Fibroblast of skin of left quadriceps (primary cell): ENCODE data around the gene LINC00237.

Experiments used
- DNase-seq, 2 experiments: peaks; one replicate each; pipeline ENCODE4 v3.0.0-alpha.2; 2013; ENCODE audit warnings: low read depth in 2 of 2

LINC00237 gene

GRCh38 chr20:21125072-21125848, 19.1 kb upstream of the LINC00237 start:
- DNase-seq, result peak; percentile 9 to 10

- DNase-seq, result no peak
Observed at GRCh38 chr20:21124190-21124589, 18.0 kb upstream of the LINC00237 start.

- no peak for DNase-seq
Observed at GRCh38 chr20:21118782-21119181, 12.6 kb upstream of the LINC00237 start.

- DNase-seq, result no peak
Observed at GRCh38 chr20:21118138-21118537, 12.0 kb upstream of the LINC00237 start.

GRCh38 chr20:21117521-21117920, 11.4 kb upstream of the LINC00237 start:
- no peak for DNase-seq

GRCh38 chr20:21114584-21114983, 8.4 kb upstream of the LINC00237 start:
- no peak for DNase-seq

- DNase-seq, result no peak
Observed at GRCh38 chr20:21113697-21114096, 7.5 kb upstream of the LINC00237 start.

- no peak for DNase-seq
Observed at GRCh38 chr20:21111416-21111815, 5.3 kb upstream of the LINC00237 start.

- DNase-seq, result no peak
Observed at GRCh38 chr20:21110811-21111210, 4.7 kb upstream of the LINC00237 start.

- DNase-seq, result no peak
Observed at GRCh38 chr20:21109144-21109543, 3.0 kb upstream of the LINC00237 start.

GRCh38 chr20:21105429-21106170, 558 bp downstream of the LINC00237 start:
- DNase-seq, result no peak

GRCh38 chr20:21104921-21105320, 1.2 kb downstream of the LINC00237 start:
- no peak for DNase-seq

GRCh38 chr20:21104466-21104761, 1.7 kb downstream of the LINC00237 start:
- no peak for DNase-seq

- no peak for DNase-seq
Observed at GRCh38 chr20:21103582-21104465, 2.3 kb downstream of the LINC00237 start.

- no peak for DNase-seq
Observed at GRCh38 chr20:21102603-21103311, 3.4 kb downstream of the LINC00237 start.

GRCh38 chr20:21101932-21102575, 4.1 kb downstream of the LINC00237 start:
- DNase-seq, result no peak

- DNase-seq, result no peak
Observed at GRCh38 chr20:21101453-21101931, 4.7 kb downstream of the LINC00237 start.

- DNase-seq, result no peak
Observed at GRCh38 chr20:21100578-21101452, 5.3 kb downstream of the LINC00237 start.

GRCh38 chr20:21099751-21100577, 6.2 kb downstream of the LINC00237 start:
- DNase-seq, result no peak
